ENCODE results near the gene TMEM63C.

Gene TMEM63C

GRCh38 chr14:77199590-77199989 lies 18.0 kb downstream of the TMEM63C start:
- Histone ChIP-seq H3K9ac (ENCODE audit: low read length) (no peak overlapping the region), H3K27ac (ENCODE audit: low read depth, low read length) (no peak overlapping the region), H3K4me3 (ENCODE audit: low read depth, low read length) (no peak overlapping the region), H3K27me3 (ENCODE audit: control insufficient read depth, insufficient read depth, low read length) (no peaks in the 10 kb centered on the region), H3K36me3 (ENCODE audit: control insufficient read depth, insufficient read depth, low read length) (no peaks in the 10 kb centered on the region), H3K4me1 (ENCODE audit: control insufficient read depth, insufficient read depth, low read length) (peaks cover 14% of the 10 kb centered on the region), H3K9me3 (ENCODE audit: control insufficient read depth, insufficient read depth, low read depth, low read length) (no peaks in the 10 kb centered on the region)

- Histone ChIP-seq H3K36me3 (ENCODE audit: control insufficient read depth, insufficient read depth, low read length) (no peaks in the 10 kb centered on the region), H3K4me1 (ENCODE audit: control insufficient read depth, insufficient read depth, low read length) (peaks cover 14% of the 10 kb centered on the region), H3K9me3 (ENCODE audit: control insufficient read depth, insufficient read depth, low read depth, low read length) (no peaks in the 10 kb centered on the region), H3K27ac (ENCODE audit: low read depth, low read length) (no peak overlapping the region), H3K9ac (ENCODE audit: low read length) (no peak overlapping the region), H3K4me3 (ENCODE audit: low read depth, low read length) (no peak overlapping the region), H3K27me3 (ENCODE audit: control insufficient read depth, insufficient read depth, low read length) (no peaks in the 10 kb centered on the region)
These were observed 18.9 kb downstream of the TMEM63C start for GRCh38 chr14:77200406-77200985.

GRCh38 chr14:77201696-77202095 lies 20.1 kb downstream of the TMEM63C start:
- Histone ChIP-seq H3K36me3 (ENCODE audit: control insufficient read depth, insufficient read depth, low read length) (no peaks in the 10 kb centered on the region), H3K9ac (ENCODE audit: low read length) (no peak overlapping the region), H3K27me3 (ENCODE audit: control insufficient read depth, insufficient read depth, low read length) (no peaks in the 10 kb centered on the region), H3K27ac (ENCODE audit: low read depth, low read length) (no peak overlapping the region), H3K4me3 (ENCODE audit: low read depth, low read length) (no peak overlapping the region), H3K9me3 (ENCODE audit: control insufficient read depth, insufficient read depth, low read depth, low read length) (no peaks in the 10 kb centered on the region), H3K4me1 (ENCODE audit: control insufficient read depth, insufficient read depth, low read length) (peaks cover 14% of the 10 kb centered on the region)

GRCh38 chr14:77203611-77204458 lies 22.2 kb downstream of the TMEM63C start:
- H3K27ac ChIP-seq (ENCODE audit: low read depth, low read length): no peak overlapping the region
- no peak overlapping the region for H3K4me3 ChIP-seq (ENCODE audit: low read depth, low read length)
- no peak overlapping the region for H3K9ac ChIP-seq (ENCODE audit: low read length)
- no peaks in the 10 kb centered on the region for H3K36me3 ChIP-seq (ENCODE audit: control insufficient read depth, insufficient read depth, low read length)
- peaks cover 14% of the 10 kb centered on the region for H3K4me1 ChIP-seq (ENCODE audit: control insufficient read depth, insufficient read depth, low read length)
- H3K27me3 ChIP-seq (ENCODE audit: control insufficient read depth, insufficient read depth, low read length): no peaks in the 10 kb centered on the region
- no peaks in the 10 kb centered on the region for H3K9me3 ChIP-seq (ENCODE audit: control insufficient read depth, insufficient read depth, low read depth, low read length)

- Histone ChIP-seq H3K9me3 (ENCODE audit: control insufficient read depth, insufficient read depth, low read depth, low read length) (no peaks in the 10 kb centered on the region), H3K4me3 (ENCODE audit: low read depth, low read length) (no peak overlapping the region), H3K27me3 (ENCODE audit: control insufficient read depth, insufficient read depth, low read length) (no peaks in the 10 kb centered on the region), H3K27ac (ENCODE audit: low read depth, low read length) (no peak overlapping the region), H3K36me3 (ENCODE audit: control insufficient read depth, insufficient read depth, low read length) (no peaks in the 10 kb centered on the region), H3K4me1 (ENCODE audit: control insufficient read depth, insufficient read depth, low read length) (peaks cover 14% of the 10 kb centered on the region), H3K9ac (ENCODE audit: low read length) (no peak overlapping the region)
These were observed 22.8 kb downstream of the TMEM63C start for GRCh38 chr14:77204459-77204771.

GRCh38 chr14:77204907-77205306 lies 23.3 kb downstream of the TMEM63C start:
- Histone ChIP-seq H3K27ac (ENCODE audit: low read depth, low read length) (no peak overlapping the region), H3K4me3 (ENCODE audit: low read depth, low read length) (no peak overlapping the region), H3K36me3 (ENCODE audit: control insufficient read depth, insufficient read depth, low read length) (no peaks in the 10 kb centered on the region), H3K4me1 (ENCODE audit: control insufficient read depth, insufficient read depth, low read length) (peaks cover 14% of the 10 kb centered on the region), H3K27me3 (ENCODE audit: control insufficient read depth, insufficient read depth, low read length) (no peaks in the 10 kb centered on the region), H3K9ac (ENCODE audit: low read length) (no peak overlapping the region), H3K9me3 (ENCODE audit: control insufficient read depth, insufficient read depth, low read depth, low read length) (no peaks in the 10 kb centered on the region)

GRCh38 chr14:77205566-77205965 lies 24.0 kb downstream of the TMEM63C start:
- H3K4me3 ChIP-seq (ENCODE audit: low read depth, low read length): no peak overlapping the region
- peaks cover 14% of the 10 kb centered on the region for H3K4me1 ChIP-seq (ENCODE audit: control insufficient read depth, insufficient read depth, low read length)
- no peaks in the 10 kb centered on the region for H3K9me3 ChIP-seq (ENCODE audit: control insufficient read depth, insufficient read depth, low read depth, low read length)
- H3K9ac ChIP-seq (ENCODE audit: low read length): no peak overlapping the region
- no peaks in the 10 kb centered on the region for H3K27me3 ChIP-seq (ENCODE audit: control insufficient read depth, insufficient read depth, low read length)
- H3K36me3 ChIP-seq (ENCODE audit: control insufficient read depth, insufficient read depth, low read length): no peaks in the 10 kb centered on the region
- H3K27ac ChIP-seq (ENCODE audit: low read depth, low read length): no peak overlapping the region

GRCh38 chr14:77206261-77206824 lies 24.7 kb downstream of the TMEM63C start:
- H3K27ac ChIP-seq (ENCODE audit: low read depth, low read length): no peak overlapping the region
- H3K9me3 ChIP-seq (ENCODE audit: control insufficient read depth, insufficient read depth, low read depth, low read length): no peaks in the 10 kb centered on the region
- no peak overlapping the region for H3K4me3 ChIP-seq (ENCODE audit: low read depth, low read length)
- H3K9ac ChIP-seq (ENCODE audit: low read length): no peak overlapping the region
- peaks cover 14% of the 10 kb centered on the region for H3K4me1 ChIP-seq (ENCODE audit: control insufficient read depth, insufficient read depth, low read length)
- H3K36me3 ChIP-seq (ENCODE audit: control insufficient read depth, insufficient read depth, low read length): no peaks in the 10 kb centered on the region
- H3K27me3 ChIP-seq (ENCODE audit: control insufficient read depth, insufficient read depth, low read length): no peaks in the 10 kb centered on the region

GRCh38 chr14:77206877-77207389 lies 25.3 kb downstream of the TMEM63C start:
- Histone ChIP-seq H3K4me3 (ENCODE audit: low read depth, low read length) (no peak overlapping the region), H3K9ac (ENCODE audit: low read length) (no peak overlapping the region), H3K27me3 (ENCODE audit: control insufficient read depth, insufficient read depth, low read length) (no peaks in the 10 kb centered on the region)

GRCh38 chr14:77208291-77208978 lies 26.8 kb downstream of the TMEM63C start:
- H3K4me1 ChIP-seq (ENCODE audit: control insufficient read depth, insufficient read depth, low read length): peaks cover 16% of the 10 kb centered on the region
- H3K9me3 ChIP-seq (ENCODE audit: control insufficient read depth, insufficient read depth, low read depth, low read length): no peaks in the 10 kb centered on the region
- H3K36me3 ChIP-seq (ENCODE audit: control insufficient read depth, insufficient read depth, low read length): no peaks in the 10 kb centered on the region
- H3K4me3 ChIP-seq (ENCODE audit: low read depth, low read length): no peak overlapping the region
- H3K27me3 ChIP-seq (ENCODE audit: control insufficient read depth, insufficient read depth, low read length): no peaks in the 10 kb centered on the region; the same call in 1 of the 2 replicates
- H3K27ac ChIP-seq (ENCODE audit: low read depth, low read length): no peak overlapping the region
- H3K9ac ChIP-seq (ENCODE audit: low read length): no peak overlapping the region

More at GRCh38 chr14:77206877-77207389, 25.3 kb downstream of the TMEM63C start:
- H3K9me3 ChIP-seq (ENCODE audit: control insufficient read depth, insufficient read depth, low read depth, low read length): no peaks in the 10 kb centered on the region
- no peaks in the 10 kb centered on the region for H3K36me3 ChIP-seq (ENCODE audit: control insufficient read depth, insufficient read depth, low read length)
- H3K27ac ChIP-seq (ENCODE audit: low read depth, low read length): no peak overlapping the region
- peaks cover 14% of the 10 kb centered on the region for H3K4me1 ChIP-seq (ENCODE audit: control insufficient read depth, insufficient read depth, low read length)

GRCh38 chr14:77208979-77209318 lies 27.4 kb downstream of the TMEM63C start:
- Histone ChIP-seq H3K27me3 (ENCODE audit: control insufficient read depth, insufficient read depth, low read length) (no peaks in the 10 kb centered on the region; the same call in 1 of the 2 replicates), H3K9me3 (ENCODE audit: control insufficient read depth, insufficient read depth, low read depth, low read length) (no peaks in the 10 kb centered on the region), H3K27ac (ENCODE audit: low read depth, low read length) (no peak overlapping the region), H3K9ac (ENCODE audit: low read length) (no peak overlapping the region), H3K4me3 (ENCODE audit: low read depth, low read length) (no peak overlapping the region), H3K36me3 (ENCODE audit: control insufficient read depth, insufficient read depth, low read length) (no peaks in the 10 kb centered on the region), H3K4me1 (ENCODE audit: control insufficient read depth, insufficient read depth, low read length) (peaks cover 11% of the 10 kb centered on the region)
